Activated CD8-positive, alpha-beta memory T cell treated with anti-CD3 and anti-CD28 coated beads for 24 hours (primary cell): ENCODE measurements around the gene CCDC91.
"Not testable (repeated sequence)": the region's sequence is repeated elsewhere in the genome, so short reads cannot be mapped to it uniquely, and the experiment has no call there.

Experiments used
- DNase-seq: peaks from one replicate; pipeline ENCODE4 v3.0.0-alpha.2; 2020

Gene CCDC91

DNA sequence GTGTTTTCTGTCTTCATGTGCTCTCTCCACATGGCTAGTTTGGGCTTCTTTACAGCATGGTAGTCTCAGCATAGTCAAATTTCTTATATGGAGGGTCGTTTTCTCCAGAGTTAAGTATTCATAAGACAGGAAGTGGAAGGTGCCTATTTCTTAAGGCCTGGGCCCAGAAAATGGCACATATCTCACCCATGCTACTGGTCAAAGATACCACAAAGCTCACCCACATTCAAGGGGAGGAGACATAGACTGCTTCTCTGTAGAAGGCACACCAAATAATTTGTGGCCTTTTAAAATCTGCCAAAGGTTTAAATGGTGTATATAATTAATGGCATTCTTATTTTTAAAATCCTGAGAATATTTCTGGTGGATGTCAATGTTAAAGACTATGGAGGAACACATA, 44.8 kb downstream of the CCDC91 start:
- DNase-seq = no peak

DNA sequence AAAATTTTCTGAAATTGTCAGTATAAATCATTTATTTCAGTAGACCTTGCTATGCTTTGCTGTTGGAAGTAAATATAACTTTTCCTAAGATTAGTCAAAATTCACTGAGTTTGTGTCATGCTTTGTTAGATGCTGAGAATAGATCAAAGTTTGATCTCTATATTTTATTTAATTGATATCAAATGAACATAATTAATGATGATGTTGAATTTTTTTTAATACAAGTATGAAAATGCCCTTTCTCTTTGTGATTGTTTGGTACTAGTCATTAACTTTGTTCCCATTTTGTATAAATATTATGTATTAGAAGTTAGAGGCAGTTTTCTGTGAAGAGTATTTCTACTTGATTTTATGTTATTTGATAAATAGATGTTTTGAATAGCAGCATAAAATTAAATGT, 45.7 kb downstream of the CCDC91 start:
- DNase-seq = no peak

DNA sequence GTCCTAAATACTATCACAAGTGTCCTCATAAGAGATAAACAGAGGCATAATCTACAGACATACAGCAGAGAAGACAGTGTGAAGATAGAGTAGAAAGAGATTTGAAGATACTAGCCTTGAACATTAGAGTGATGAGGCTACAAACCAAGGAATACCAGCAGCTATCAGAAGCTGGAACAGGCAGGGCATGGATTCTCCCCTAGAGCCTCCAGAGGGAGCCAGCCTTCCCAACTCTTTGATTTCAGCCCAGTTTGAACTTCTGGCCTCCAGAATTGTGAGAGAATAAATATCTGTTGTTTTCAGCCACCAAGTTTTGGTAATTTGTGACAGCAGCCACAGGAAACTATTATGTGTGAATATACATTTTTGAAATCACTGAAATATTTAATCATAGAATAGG, 47.2 kb downstream of the CCDC91 start:
- DNase-seq = no peak

DNA sequence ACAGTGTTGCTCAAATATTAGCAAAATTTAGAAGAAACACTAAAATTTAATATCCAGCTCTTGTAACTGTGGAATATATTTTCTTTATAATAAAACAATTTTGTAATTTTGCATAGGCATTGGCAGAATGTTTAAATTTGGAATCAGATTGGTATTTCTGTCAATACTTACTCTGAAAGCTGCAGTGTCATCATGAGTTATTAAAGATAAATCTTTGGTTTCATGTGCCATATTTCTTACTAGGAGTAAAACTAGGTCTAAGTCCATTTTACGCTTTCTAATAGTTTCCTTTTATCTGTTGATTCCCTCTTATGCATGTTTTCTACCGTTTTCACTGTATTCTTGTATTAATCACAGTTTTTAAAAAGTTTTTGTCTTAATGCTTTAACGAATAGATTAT, 49.7 kb downstream of the CCDC91 start:
- no peak for DNase-seq

DNA sequence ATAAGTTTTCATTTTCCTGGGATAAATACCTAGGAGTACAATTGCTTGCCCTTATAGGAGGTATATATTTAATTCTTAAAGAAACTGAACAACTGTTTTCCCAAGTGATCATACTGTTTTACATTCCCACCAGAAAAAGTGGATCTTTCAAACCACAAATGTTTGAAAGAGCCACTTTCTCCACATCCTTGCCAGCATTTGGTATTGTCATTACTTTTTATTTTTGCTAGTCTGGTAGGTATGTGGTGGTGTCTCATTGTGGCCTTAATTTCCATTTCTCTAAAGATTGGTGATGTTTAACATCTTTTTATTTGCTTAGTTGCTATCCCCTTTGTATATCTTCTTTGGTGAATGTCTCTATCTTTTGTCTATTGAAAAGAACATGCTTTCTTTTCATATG, 50.6 kb downstream of the CCDC91 start:
- DNase-seq = no peak

DNA sequence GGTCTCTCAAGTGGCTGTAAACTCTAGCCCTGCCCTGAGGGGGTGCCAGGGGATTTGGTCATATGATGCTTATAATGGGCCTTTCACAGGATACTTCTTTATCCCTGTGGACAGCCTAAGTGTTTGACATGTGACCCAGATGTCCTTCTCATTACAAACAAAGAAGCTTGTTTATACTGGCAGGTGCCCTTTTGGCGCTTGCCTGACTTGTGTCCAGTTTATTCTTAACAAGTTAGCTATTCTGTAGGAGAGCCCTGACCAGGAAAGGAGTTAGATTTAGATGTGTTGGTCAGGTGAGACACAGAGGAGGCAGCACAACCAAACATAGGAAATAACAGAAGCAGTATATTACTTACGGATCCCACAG, 51.9 kb downstream of the CCDC91 start:
- no peak for DNase-seq

DNA sequence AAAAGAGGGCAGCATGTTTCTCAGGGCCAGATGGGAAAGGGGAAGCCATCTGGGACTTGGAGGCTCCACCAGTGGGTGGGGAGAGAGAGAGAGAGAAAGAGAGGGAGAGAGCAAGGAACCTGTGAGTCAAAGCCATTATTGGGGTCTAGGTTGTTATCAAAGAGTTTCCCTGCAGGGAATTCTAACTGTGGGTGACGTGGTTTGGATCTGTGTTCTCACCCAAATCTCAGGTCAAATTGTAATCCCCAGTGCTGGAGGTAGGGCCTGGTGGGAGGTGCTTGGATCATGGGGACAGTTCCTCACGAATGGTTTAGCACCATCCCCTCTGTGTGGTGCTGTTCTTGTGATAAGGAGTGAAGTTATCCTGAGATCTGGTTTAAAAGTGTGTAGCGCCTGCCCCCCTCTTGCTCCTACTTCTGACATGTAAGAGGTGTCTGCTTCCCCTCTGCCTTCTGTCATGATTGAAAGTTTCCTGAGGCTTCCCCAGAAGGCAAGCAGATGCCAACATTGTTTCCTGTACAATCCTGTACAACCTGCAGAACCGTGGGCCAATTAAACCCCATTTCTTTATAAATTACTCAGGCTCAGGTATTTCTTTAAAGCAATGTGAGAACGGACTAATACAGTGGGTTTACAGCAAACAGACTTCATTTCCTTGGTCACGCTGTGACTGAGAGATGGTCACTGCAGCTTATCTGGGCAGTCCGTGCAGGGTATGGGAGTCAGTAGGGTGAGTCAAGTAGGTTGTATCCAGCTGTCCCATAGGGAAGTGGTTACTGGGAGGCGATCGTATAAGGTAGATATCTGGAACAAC, 52.4 kb downstream of the CCDC91 start:
- DNase-seq = no peak

DNA sequence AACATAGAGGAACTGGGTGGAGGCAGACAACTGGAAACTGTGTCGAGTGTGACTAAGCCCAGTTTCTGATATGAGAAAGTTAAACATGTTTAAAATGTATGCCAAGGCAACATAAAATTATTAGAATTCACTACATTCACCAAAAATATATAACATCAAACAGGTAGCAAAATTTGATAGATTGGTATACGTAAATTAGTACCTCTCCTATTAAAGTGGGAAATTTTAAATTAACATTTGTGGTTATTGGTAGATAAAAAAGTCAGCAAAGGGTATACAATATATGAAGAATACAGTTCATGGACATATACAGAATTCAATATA, 53.0 kb downstream of the CCDC91 start:
- no peak for DNase-seq

DNA sequence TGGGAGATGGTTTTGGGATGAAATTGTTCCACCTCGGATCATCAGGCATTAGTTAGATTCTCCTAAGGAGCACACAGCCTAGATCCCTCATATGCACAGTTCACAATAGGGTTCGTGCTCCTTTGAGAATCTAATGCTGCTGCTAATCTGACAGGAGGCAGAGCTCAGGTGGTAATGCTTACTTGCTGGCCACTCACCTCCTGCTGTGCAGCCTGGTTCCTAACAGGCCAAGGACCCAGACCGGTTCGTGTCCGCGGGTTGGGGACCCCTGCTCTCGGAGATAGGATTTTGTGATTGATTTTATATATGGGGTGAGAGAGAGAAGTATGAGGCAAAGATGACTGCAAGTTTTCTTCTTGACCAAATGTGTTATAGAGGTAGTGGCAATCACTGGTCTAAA, 57.5 kb downstream of the CCDC91 start:
- no peak for DNase-seq

DNA sequence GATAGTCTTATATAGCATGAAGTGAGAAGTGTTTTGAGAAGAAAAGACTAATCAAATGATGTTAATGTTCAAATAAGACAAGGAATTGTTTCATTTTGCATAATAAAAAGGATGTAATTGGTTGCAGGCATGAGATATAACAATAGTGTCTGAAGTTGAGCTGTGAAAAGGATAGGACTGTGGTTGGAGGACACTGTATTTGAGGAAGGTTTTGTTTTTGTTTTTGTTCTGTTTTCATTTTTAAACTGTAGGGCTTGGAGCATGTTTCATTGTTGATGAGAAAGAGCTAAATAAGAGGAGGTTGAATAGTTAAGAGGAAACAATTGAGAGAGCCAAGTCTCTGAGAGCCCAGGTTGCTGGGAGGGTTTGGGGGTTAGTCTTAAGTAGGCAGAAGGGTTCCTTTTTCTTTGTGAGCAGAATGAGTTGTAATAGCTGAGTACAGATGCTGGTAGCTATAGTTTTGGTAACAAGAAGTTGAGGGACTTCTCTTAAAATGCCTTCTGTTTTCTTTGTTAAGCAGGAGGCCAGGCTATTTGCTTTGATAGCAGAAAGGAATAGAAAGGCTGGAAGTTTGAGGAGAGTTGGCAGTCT, 58.4 kb downstream of the CCDC91 start:
- no peak for DNase-seq

DNA sequence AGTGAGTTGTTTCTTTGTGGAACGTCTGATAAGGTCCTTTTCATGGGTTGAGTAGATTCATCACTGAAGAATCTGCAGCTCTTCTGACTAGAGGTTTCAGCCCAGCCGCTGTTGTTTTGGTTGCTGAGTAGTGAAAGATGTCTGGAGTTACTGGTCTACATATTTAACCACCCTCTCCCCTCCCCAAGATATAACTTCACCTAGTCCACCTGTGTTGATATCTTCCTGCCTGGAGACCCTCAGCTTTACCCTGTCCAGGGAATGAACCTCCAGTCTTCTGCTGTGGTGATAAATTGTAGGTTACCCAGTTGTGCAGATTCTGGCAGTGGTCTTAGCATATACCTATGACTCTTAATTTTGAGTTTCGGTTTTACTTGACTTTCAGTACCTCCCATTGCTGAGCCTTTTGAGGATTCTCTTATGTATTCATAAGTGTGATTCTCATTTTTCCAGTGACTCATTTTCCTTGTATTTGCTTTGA, 62.9 kb downstream of the CCDC91 start:
- peak; percentile 82 for DNase-seq

DNA sequence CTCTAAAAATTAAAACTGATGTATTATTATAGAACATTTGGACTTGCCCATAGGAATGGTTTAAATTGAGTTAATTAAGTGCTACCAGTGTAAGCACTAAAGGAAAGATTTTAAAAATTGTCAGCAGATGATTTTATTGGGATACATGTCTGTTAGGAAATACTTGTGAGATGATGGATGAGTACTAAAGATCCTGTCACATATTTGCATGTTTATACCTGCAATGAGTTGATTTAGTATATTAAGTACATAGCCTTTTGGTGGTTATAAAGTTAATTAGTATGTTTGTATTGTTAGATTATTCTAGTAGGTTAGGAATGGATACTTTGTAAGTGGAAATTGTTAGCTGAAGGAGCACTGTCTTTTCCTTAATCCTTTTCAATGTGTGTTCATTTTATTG, 67.2 kb downstream of the CCDC91 start:
- DNase-seq = no peak

DNA sequence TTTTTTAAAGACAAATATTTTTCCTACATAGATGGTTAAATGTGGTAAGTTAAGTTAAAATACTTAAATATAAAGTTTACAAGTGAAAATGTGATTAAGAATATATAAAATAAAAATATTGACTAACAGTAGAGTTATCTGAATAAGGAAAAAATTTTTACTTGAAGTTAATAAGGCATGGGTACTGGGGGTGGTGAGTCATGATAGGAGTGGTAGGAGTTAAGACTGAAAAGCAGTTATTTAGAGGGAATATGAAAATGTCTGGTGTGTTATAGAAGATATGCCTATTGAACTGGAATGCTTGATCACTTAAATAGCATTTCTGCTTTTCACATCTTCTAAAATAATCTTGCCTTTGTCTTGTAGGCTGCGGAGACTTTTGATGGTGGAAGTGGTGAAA, 68.7 kb downstream of the CCDC91 start:
- DNase-seq = no peak

DNA sequence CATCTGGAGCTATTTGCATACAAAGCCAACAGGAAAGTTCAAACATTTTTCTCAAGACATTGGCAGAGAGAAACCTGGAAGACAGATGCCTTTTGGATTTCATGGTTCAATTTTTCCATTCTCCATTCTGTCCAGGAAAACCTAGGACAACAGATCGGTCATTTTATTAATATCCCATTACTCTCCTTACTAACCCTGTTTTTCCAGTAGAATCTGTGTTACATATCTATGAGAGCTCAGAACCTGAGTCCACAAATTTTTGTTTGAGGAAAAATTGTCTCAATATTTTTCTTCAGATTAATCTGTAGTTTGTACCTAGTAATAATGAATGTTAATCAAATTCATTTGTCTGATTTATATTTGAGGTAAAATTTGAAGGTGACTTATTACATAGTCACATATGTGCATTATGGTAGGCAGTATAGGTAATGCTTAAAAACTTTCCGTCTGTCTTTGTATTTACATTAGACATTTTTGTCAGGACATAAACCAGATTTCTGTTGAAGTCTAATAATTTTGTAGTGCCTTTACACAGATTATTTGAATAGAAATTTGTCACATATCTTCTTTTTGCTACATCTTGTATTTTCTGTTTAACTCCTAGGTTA, 75.3 kb downstream of the CCDC91 start:
- no peak for DNase-seq

DNA sequence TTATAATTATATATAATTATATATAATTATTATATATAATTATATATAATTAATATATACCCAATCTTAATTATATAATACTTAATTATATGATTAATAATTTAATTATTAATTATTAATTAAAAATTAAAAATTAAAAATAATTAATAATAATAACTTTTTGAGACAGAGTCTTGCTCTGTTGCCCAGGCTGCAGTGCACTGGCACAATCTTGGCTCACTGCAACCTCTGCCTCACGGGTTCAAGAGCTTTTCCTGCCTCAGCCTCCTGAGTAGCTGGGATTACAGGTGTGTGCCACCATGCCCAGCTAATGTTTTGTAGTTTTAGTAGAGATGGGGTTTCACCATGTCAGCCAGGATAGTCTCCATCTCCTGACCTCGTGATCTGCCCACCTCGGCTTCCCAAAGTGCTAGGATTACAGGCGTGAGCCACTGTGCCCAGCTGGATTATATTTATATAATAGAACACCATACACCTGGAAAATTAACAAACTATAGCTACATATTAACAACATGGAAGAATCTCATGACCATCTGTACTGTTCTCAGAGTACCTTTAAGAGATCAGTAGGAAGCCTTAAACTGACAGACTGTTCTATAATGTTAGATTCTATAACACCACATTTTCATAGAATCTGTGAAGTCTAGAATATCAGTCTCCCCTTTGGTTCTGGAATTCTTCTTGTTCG, 77.8 kb downstream of the CCDC91 start:
- DNase-seq = not testable (repeated sequence)

DNA sequence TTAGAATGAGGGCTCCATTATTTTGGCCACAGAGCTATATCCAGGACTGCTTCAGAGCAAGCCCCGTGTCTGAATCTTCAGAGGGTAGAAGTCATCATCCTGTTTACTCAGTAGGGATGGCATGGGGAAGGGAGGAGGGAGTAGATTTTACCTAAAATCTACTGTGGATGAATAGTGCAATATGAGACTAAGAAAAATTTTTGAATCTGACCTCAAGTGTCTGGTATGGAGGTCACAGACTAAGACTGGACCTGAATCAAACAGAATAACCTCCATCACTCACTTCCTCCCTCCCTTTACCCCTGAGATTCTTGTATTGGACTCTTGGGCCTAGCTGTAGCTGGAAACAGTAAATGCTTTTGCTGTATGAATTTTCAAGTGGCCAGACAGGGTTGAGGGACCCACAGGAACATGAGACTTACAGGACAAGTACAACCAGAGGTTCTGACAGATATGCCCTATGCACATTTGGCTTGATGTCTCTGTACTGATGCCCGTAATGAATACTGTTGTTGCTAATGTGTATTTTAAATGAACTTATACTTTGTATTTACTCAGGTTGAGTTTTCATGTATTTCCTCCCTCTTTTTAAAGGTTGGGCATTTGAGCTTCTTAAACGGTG, 78.5 kb downstream of the CCDC91 start:
- DNase-seq = no peak

DNA sequence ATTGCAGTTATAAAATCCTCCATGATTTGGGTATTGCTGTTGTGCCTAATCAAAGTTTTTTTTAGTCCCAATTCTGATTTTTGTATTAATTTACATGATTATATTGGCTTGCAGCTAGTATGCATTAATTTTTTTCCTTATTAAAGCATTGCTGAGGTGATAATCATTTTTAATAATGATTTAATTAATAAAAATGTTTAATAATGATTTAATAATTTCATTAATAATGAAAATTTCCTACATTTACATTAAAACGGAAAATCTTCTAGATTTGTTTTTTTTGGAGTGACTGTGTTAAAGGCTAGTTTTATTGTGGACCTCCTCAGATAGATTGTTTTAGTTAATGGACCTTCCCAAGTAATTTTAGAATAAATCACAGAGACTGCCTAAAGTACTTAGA, 79.6 kb downstream of the CCDC91 start:
- DNase-seq = no peak

DNA sequence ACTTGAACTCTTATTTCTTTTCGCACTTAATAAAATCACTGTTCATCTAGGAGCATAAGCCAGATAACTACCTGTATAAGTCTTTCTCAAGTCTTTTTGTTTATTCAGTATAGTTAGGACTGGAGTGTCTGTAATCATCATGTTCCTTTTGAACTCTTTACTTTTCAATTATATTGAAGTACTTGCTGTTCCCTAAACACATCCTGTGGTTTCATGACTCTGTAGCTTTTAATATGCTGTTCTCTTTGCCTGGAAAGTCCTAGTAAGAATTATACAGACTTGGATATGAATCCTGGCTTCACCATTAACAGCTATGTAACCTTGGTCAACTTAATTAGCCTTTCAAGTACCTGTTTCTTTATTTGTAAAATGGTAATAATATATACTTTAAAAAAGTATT, 88.2 kb downstream of the CCDC91 start:
- DNase-seq = no peak

DNA sequence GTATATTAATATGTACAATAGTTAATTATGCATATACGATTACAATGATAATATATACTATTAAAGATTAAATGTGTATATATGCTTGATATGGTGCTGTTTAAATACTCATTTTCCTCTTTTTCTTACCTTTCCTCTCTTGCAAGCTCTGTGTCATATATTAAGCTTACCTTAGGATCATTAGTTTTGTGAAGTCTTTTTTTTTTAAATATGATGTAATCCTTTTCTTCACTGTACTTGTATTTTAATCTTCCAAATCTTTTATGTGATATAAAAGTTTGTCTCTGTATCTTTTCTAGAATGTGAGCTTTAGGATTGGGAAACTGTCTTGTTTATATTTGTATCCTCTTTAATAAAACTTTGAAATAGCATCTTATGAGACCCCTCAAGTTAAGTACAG, 88.7 kb downstream of the CCDC91 start:
- DNase-seq = no peak

DNA sequence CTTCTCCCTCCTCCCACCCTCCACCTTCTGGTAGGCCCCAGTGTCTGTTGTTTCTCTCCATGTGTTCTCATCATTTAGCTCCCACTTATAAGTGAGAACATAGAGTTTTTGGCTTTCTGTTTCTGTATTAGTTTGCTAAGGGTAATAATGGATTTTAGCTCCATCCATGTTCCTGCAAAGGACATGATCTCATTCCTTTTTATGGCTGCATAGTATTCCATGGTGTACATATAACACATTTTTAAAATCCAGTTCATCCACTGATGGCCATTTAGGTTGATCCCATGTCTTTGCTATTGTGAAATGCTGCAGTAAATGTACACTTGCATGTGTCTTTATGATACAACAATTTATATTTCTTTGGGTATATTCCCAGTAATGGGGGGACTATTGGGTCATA, 96.1 kb downstream of the CCDC91 start:
- no peak for DNase-seq

DNA sequence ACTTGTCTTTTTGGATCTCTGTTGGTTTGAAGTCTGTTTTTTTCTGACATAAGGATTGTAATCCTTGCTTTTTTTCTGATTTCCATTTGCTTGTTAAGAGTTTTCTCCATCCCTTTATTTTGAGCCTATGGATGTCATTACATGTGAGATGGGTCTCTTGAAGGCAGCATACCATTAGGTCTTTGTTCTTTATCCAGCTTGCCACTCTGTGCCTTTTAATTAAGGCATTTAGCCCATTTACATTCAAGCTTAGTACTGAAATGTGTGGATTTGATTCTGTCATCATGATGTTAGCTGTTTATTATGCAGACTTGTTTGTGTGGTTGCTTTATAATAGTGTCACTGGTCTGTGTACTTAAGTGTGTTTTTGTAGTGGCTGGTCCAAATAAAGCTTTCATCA, 100.0 kb downstream of the CCDC91 start:
- no peak for DNase-seq

DNA sequence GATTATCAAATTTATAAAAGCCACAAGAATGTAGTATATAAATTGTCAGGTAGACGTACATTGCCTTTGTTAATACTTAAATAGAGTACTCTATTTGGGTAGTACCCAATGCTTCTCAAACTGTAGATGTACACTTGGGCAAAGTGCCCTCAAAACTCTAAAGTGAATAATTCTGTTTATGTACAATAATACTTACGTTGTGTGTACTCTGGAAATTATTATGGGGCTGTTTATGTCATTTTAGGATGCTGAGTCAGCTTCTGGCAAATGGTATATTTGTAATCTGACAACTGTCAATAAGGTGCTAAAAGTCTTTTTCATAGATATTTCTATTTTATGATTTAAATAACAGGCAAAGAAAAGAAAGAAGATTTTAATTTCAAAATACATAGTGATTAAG, 102.4 kb downstream of the CCDC91 start:
- DNase-seq = no peak

DNA sequence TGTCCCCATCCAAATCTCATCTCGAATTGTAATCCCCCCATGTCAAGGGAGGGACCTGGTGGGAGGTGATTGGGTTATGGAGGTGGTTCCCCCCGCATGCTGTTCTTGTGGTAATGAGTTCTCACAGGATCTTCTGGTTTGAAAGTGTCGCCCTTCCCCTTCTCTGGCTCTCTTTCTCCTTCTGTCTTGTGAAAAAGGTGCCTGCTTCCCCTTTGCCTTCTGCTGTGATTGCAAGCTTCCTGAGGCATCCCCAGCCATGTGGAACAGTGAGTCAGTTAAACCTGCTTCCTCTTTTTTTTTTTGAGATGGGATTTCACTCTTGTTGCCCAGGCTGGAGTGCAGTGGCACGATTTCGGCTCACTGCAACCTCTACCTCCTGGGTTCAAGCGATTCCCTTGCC, 104.0 kb downstream of the CCDC91 start:
- DNase-seq = no peak

DNA sequence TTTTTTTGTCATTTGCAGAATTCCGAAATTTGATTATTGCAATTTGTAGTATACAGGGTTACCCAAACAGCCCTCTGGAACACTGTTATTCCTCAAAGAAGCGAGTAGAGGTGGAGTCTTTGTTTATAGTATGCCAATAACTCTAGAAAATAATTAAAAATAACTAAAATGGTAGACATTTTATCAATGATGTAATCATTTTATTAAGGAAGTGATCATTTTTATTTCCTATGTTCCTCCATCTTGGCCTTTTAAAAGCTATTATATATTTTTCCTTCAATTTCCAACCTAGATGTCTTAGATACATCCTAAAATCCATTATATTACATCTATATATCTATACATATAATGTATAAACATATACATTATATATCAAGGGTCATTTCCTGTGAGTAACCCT, 106.0 kb downstream of the CCDC91 start:
- no peak for DNase-seq
